SH-SY5Y (cell line): Measurements from ENCODE around the gene DNMT3A.

Source experiments
- GATA2 ChIP-seq: IDR thresholded peaks from 2 replicates; pipeline ENCODE4 v1.6.1; 2011; ENCODE audit warnings: mild to moderate bottlenecking, low read depth, low read length
- GATA3 ChIP-seq: IDR thresholded peaks from 2 replicates; pipeline ENCODE4 v1.6.1; 2011; ENCODE audit warnings: low read depth, mild to moderate bottlenecking, low read length, moderate library complexity

- no peak for TF ChIP-seq GATA3
- TF ChIP-seq GATA2, result no peak
Observed at GRCh38 chr2:25308599-25308998, 33.1 kb downstream of the DNMT3A start.
